ENCODE results near the gene LRRN4CL. TPM values are rescaled to one million over a fixed set of nuclear protein-coding genes. Genes with fewer than 3 reads are reported as not detected.

The LRRN4CL gene
- total RNA-seq, 4 donors from 2014 or later: 36.2 to 50.6 (median 41.4) TPM

GRCh38 chr11:62688491-62688890, 839 bp downstream of the LRRN4CL start:
- DNase-seq: no peak
- H3K27ac ChIP-seq: peak overlapping the region; percentile 87 to 89
- H3K36me3 ChIP-seq: no peaks in the 10 kb centered on the region
- no peak for TF ChIP-seq POLR2A (IDR thresholded peaks at IDR 0.05)
- TF ChIP-seq CTCF (IDR thresholded peaks at IDR 0.05): no peak
- H3K9me3 ChIP-seq: no peaks in the 10 kb centered on the region
- no peaks in the 10 kb centered on the region for H3K27me3 ChIP-seq
- intact Hi-C loops (cut with DNase I; ENCODE audit: low total_unique reads): no loop called here
- H3K4me3 ChIP-seq: peak overlapping the region; percentile 34 to 45
- H3K4me1 ChIP-seq: no peaks in the 10 kb centered on the region

DNA sequence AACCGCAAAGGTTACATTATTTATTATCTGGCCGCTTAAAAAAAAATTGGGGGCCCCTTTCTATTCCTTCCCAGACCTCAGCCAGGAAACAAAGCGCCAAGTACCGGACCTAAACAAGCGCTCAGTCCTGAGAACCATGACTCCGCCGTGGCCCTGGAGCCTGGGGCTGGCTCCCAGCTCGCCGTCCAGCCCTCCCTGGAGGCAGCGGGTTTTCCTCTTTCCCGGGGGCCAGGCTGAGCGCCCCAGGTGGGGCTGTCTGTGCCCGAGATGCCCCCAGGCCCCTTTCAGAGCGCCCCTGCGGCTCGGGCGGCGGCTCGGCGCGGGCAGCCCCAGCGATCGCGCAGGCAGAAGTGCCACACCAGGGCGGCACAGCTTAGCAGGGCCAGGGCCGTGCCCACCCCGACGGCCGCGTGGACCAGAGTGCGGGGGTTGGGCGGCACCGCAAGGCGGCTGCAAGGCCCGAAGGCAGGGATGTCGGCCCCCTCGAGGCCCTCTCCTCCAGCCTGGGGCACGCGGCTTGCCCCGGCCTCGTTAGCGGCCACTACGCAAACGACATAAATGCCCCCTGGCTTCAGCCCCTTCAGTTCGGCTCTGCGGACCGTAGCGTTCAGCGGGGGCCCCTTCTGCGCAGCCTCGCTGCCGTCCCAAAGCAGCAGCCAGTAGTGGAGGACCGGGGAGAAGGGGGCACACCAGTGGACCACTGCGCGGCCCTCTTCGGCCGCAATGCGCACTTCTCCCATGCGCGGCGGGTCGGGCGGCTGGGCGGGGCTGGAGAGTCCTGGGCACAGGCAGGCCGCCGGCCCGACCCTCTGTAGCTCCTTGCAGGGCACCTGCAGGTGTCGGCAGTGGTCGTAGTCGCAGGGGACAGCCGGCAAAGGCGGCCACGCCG, 1.6 kb downstream of the LRRN4CL start:
- no peaks in the 10 kb centered on the region for H3K9me3 ChIP-seq
- H3K27me3 ChIP-seq: no peaks in the 10 kb centered on the region
- H3K4me1 ChIP-seq: no peaks in the 10 kb centered on the region
- DNase-seq: no peak
- no peak for TF ChIP-seq CTCF (IDR thresholded peaks at IDR 0.05)
- TF ChIP-seq POLR2A (IDR thresholded peaks at IDR 0.05): peak in 1 of 2 donors; percentile 21
- peak overlapping the region; percentile 34 to 45 for H3K4me3 ChIP-seq
- no peaks in the 10 kb centered on the region for H3K36me3 ChIP-seq
- peak overlapping the region; percentile 87 to 89 for H3K27ac ChIP-seq
- intact Hi-C loops (cut with DNase I; ENCODE audit: low total_unique reads): no loop called here

- TF ChIP-seq POLR2A (IDR thresholded peaks at IDR 0.05) (no peak), CTCF (IDR thresholded peaks at IDR 0.05) (no peak)
- H3K4me3 ChIP-seq: no peak overlapping the region
- no peak overlapping the region for H3K27ac ChIP-seq
- H3K9me3 ChIP-seq: no peaks in the 10 kb centered on the region
- intact Hi-C loops (cut with DNase I; ENCODE audit: low total_unique reads): no loop called here
- no peaks in the 10 kb centered on the region for H3K27me3 ChIP-seq
- no peaks in the 10 kb centered on the region for H3K36me3 ChIP-seq
- no peak for DNase-seq
- peaks cover 0 to 15% of the 10 kb centered on the region in 2 donors for H3K4me1 ChIP-seq
Measured at GRCh38 chr11:62682518-62682917, 6.8 kb downstream of the LRRN4CL start.

DNA sequence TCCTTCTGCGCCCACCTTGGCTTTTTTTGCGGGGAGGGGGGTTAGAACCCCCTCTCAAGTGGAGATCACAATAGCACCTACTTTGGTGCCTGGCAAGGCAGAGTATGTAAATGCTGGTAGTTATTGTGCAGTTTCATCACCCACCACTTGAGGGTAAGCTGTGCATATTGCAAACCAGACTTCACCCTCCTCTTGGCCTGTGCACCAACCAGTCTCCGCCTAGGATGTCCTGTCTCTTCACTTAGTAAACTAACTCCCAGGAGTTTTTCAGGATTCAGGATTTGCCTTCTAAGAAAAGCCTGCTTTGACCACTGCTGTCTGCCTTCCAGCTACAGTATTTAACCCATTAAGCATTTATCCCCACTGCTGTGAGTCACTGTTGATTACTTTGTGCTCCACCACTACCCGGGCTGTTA, 8.5 kb downstream of the LRRN4CL start:
- peaks cover 0 to 16% of the 10 kb centered on the region in 2 donors for H3K4me1 ChIP-seq
- H3K27ac ChIP-seq: peak overlapping the region; percentile 49 to 64
- H3K27me3 ChIP-seq: no peaks in the 10 kb centered on the region
- no peaks in the 10 kb centered on the region for H3K36me3 ChIP-seq
- intact Hi-C loops (cut with DNase I; ENCODE audit: low total_unique reads): no loop called here
- peak in 1 of 2 donors; percentile 66 for DNase-seq
- TF ChIP-seq CTCF (IDR thresholded peaks at IDR 0.05) (peak; percentile 44 to 74 (median 54)), POLR2A (IDR thresholded peaks at IDR 0.05) (no peak)
- H3K4me3 ChIP-seq: no peak overlapping the region
- H3K9me3 ChIP-seq: no peaks in the 10 kb centered on the region

All from uterus (tissue), 4 donors.